GM19328 (cell line): ENCODE results near the gene PISD.
"Not testable (repeated sequence)": the region's sequence is repeated elsewhere in the genome, so short reads cannot be mapped to it uniquely, and the experiment has no call there.

Experiments used
- ATAC-seq: cut with Tn5 transposase; IDR thresholded peaks from one replicate; pipeline ENCODE4 v1.9.1; 2021; ENCODE audit warnings: mild to moderate bottlenecking, moderate library complexity; ENCODE audit not compliant: unreplicated experiment

PISD gene

DNA sequence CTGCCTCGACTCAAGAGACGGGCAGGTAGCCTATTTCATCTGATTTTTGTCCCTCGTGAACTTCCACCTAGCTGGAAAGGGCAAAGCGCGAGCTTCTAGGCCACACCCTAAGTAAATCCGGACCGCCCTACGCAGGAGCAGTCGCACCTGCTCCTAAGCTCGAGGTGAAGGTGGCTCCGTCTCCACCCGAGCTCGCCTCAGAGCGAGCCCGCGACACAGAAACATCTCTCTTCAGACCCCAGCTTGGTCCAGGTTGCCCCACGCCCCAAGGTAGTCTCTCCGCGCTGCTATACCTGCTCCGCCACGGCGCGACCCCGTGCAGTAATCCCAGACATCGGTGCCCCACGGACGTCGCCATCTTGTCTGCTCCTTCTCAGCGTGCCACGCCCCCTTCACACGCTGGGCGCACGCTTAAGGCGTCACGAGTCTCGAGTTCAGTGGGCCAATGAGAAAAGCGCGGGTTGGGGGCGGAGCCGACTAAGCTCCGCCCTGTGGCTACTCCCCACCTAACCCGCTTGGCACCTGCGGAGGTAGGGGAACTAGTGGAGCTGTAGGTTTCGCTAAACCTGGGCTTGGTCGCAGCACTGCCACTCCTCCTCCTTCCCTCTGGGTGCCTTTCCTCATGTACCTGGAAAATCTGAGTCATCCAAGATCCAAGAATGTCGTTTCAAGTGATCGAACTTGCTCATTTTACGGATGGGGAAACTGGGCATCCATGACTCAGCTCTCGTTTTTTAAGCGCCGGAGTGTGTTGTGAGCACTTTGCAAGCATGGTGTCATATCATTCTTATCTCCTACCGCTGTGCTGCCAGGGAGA lies at the start of gene PISD:
Gene PISD, minus strand, starts transcription at position 365 of the 817 bp plus-strand sequence. Its CDS starts 7 bp downstream, at position 358.
- ATAC-seq = peak; percentile 85

DNA sequence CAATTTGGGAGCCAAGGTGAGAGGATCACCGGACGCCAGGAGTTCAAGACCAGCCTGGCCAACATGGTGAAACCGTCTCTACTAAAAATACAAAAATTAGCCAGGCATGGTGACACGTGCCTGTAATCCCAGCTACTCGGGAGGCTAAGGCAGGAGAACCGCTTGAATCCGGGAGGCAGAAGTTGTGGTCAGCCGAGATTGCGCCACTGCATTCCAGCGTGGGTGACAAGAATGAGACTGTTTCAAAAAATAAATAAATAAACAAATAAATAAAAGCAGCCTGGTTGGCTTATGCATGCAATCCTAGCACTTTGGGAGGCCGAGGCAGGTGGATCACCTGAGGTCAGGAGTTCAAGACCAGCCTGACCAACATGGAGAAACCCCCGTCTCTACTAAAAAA lies 49.2 kb upstream of the PISD start:
- ATAC-seq = not testable (repeated sequence)

DNA sequence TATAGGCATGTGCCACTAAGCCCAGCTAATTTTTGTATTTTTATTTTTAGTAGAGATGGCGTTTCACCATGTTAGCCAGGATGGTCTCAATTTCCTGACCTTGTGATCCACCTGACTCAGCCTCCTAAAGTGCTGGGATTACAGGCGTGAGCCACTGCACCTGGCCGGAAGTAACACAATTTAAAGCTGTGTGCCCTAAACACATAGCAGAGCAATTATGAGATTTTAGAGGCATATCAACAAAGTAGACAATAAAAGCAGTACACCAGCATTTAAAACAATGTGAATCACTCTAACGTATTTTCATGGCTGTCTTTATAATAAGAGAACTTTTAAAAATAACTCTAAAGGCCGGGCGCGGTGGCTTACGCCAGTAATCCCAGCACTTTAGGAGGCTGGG lies 45.5 kb upstream of the PISD start:
- ATAC-seq = no peak

DNA sequence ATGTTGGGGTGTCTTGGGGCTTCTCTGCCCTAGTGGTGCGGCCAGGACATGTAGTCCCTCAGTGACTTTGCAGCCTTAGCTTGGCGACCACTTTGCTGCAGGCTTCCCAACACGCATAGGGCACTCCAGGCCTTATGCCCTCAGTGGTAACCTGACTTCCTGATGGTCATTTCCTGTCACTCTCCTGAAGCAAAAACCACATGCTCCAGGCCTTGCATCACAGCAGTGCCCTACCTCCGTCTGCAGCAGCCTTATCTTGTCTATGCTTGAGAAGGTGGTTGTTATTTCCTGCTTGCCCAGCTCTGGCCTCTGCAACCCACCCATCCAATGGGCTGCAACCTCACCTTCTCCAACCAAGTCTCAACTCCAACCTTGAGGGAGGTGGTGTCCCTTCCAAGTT lies 33.4 kb upstream of the PISD start:
- no peak for ATAC-seq

DNA sequence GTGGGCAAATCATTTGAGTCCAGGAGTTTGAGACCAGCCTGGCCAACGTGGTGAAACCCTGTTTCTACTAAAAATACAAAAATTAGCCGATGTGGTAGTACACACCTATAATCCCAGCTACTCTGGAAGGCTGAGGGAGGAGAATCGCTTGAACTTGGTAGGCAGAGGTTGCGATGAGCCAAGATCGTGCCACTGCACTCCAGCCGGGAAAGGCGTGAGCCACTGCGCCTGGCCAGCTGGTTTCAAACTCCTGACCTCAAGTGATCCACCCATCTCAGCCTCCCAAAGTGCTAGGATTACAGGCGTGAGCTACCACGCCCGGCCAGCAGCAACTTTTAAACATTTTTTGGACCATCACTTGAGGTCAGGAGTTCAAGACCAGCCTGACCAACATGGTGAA lies 32.0 kb upstream of the PISD start:
- not testable (repeated sequence) for ATAC-seq

DNA sequence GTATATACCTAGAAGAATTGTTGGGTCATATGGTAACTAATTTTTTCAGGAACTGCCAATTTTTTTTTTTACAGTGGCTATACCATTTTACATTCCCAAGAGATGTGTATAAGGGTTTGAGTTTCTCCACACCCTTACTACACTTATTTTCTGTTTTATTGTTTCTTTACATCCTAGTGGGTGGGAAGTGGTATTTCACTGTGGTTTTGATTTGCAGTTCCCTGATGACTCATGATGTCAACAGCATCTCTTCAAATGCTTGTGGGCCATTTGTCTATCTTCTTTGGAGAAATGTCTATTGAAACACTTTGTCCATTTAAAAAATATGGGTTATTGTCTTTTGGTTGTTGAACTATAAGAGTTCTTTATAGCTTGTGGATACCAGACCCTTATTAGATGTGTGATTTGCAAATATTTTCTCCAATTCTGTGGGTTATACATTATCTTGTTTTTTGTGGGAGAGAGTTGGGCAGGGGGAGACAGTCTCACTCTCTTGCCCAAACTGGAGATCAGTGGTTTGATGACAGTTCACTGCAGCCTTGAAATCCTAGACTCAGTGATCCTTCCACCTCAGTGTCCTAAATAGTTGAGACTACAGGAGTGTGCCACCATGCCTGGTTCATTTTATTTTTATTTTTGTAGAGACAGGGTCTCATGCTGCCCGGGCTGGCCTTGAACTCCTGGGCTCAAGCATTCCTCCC lies 30.3 kb upstream of the PISD start:
- ATAC-seq = no peak

DNA sequence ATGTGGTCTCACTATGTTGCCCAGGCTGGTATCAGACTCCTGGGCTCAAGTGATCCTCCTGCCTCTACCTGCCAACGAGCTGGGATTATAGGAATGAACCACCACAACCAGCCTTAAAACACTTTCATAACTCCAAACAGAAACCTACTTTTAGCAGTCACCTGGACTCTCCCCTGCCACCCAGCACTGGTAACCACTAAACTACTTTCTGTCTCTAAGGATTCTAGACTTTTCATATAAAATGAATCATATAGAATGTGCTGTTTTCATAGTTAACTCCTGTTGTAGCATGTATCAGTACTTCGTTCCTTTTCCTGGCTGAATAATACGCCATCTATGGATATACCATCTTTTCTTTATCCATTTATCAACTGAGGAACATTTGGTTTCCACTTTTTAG lies 29.4 kb upstream of the PISD start:
- no peak for ATAC-seq

DNA sequence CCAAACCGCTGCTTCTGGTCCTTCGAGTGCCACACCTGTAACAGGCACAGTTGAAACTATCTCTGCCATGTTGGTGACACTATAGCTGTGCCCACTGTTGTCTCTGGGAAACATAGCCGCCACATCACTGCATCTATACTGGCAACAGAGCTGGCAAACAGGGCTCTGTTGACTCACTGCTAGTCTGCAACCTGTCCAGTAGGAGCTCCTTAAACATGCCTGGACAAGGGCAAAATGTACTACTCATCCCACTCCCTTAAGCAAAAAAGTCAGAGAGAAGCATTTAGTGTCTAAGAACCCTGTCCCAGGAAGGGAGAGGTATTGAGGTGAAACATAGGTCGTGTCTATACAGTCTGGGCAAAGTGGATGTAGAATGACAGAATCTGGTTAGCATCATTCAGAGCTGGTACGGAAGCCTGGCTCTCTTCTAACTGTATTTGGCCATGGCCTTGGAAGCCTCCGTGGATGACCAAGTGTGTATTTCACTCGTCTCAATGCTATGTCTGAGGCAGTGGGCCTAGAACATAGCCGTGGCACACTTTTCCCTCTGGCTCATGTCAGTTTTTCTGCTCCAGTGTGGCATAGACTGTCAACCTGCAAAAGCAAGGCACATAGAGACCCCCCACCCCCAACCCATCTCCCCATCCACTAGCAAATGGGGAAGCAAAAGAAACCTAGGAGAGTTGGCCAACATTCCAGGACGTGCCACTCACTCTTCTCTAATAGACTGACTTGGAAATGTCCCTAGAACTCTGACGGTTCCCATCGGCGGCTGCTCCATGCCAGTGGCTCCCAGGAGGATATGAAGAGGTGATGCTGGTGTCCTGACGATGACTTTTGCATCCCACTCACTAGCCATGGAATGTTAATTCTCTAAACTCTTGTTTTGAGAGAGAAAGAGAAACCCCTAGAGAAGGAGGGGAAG lies 21.4 kb upstream of the PISD start:
- no peak for ATAC-seq

DNA sequence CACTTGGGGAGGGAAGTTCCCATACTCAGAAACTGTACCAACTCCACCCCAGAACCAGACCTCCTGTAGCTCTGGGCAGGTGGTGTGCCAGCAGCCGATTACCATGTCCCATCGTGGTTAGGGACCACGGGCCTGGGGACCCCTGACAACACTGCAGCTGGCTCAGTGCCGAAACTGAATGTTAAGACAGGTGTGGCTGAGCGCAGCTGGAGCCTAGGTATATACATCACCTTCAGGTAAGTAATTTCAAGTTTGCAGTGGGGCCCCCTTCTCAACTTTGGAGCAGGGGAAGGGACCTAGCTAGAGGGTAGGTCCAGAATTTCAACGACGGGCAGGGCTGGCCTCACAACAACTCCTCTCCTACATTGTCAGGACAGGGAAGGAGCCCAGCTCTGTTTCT lies 20.7 kb upstream of the PISD start:
- no peak for ATAC-seq

DNA sequence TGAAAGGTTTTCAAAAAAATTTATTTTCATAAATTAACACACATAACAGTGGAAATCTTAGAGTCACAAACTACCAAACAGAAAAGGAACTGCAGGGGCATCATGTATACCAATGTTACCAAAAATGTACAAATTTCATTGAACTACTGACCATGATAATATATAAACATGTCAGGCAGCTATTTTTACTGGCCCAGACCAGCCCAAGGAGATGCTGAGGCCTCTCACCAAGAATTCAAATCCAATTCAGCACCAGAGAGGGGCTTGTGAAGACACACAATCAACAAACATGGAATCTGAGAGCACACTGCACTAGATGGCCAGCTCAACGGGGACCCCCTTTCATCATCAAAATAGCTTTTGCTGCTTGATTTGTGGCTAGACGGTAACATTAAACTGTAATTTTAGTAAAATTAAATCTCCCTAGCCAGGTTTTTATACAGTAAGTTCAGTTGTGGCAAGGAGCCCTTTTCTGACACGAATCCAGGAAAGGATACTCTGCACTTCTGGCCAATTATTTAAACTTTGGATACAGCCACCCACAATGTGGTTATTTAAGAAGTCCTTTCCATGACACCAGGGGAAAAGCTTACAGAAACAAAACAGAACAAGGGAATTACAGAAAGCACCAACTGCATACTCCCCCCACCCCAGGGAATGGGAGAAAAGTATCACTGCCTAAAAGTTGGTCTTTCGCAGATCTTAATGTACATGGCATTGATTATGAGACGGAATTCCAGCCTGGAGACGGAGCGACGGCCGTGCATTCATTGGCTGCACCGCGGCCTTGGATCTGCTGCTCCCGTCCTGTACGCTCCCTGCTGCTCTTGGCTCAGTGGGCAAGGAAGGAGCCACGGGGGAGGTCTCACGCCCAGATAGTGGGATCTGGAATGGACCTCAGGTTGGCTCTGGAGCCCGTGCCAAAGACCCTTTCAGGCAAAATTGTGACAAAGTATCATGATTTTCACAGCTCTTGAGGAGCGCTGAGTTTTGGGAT lies 19.6 kb upstream of the PISD start:
- no peak for ATAC-seq

DNA sequence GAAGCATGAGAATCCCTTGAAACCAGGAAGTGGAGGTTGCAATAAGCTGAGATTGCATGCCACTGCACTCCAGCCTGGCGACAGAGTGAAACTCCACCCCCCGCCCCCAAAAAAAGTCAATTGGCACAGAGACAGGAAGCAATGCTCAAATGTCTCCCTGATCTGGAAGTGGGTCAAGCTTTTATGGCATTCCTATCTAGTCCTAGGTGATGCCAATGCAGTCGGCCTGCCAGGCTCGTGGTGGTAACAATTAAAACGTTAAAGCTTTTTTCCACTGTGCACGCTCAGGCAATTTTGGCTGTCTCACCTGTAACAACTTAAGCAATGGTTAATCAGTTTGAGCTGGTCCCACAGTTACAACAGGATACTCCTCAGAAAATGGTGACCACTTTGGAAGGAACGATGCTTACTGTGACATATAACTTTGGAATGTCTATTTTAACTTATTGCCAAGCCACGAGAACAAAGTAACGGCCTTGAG lies 18.9 kb upstream of the PISD start:
- no peak for ATAC-seq

DNA sequence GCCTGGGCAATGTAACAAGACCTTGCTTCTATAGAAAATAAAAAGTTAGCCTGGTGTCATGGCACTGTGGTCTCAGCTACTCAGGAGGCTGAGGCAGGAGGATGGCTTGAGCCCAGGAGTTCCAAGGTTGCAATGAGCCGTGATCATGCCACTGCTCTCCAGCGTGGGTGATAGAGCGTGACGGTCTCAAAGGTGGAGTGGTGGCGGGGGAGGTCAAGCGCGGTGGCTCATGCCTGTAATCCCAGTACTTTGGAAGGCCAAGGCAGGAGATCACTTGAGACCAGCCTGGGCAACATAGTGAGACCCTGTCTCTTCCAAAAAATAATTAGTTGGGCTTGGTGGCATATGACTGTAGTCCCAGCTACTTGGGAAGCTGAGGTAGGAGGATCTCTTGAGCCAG lies 16.7 kb upstream of the PISD start:
- no peak for ATAC-seq

DNA sequence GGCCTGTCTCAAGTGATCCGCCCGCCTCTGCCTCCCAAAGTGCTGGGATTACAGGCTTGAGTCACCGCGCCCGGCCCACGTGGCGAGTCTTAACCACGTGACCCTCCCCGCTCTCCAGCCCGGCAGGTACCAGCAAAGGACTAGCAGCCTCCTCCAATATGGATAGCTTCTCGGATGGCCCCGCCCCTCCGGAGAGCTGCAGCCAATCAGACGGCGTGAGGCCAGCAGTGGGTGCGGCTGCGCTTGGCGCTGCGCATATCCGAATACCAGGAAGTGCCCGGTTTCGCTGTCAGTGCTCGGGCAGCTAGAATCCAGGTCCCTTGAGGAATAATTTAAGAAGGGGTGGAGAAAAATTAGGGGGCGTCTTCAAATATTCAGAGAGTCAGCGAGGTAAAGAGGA lies 14.7 kb upstream of the PISD start:
- peak; percentile 82 for ATAC-seq

DNA sequence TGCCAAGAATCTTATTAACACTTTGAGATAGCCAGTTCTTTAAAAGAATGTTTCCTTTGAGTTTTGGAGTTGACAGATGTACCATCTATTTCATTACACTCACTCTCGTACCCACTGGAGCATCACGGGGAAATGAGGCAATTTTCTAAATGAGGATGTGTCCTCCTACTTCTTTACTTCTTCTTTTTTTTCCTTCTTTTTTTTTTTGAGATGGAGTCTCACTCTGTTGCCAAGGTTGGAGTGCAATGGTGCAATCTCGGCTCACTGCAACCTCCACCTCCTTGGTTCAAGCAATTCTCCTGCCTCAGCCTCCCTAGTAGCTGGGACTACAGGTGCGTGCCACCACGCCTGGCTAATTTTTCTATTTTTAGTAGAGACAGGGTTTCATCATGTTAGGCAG lies 12.2 kb upstream of the PISD start:
- not testable (repeated sequence) for ATAC-seq

DNA sequence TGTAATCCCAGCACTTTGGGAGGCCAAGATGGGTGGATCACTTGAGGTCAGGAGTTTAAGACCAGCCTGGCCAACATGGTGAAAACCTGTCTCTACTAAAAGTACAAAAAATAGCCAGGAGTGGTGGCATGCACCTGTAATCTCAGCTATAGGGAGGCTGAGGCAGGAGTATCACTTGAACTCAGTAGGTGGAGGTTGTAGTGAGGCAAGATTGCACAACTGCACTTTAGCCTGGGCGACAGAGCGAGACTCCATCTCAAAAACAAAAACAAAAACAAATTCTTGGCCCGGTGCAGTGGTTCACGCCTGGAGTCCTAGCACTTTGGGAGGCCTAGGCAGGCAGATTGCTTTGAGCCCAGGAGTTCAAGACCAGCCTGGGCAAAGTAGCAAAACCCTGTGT lies 6.8 kb upstream of the PISD start:
- ATAC-seq = not testable (repeated sequence)

DNA sequence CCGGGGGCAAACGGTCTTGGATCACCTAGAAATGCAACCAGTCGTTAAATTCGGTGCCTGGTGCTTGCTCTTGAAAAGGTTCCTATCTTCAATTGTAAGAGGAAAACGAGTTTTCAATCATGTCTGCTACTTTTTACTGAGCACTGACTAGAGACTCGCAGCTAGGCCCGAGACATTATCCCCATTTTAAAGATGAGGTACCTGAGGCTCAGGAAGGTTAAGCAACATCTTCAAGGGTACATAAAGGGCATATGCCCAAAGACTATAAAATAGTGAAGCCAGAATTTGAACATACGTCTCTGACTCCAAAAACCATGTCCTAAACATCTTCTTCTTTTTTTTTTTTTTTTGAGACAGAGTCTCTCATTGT lies 638 bp upstream of the PISD start:
- ATAC-seq = no peak

DNA sequence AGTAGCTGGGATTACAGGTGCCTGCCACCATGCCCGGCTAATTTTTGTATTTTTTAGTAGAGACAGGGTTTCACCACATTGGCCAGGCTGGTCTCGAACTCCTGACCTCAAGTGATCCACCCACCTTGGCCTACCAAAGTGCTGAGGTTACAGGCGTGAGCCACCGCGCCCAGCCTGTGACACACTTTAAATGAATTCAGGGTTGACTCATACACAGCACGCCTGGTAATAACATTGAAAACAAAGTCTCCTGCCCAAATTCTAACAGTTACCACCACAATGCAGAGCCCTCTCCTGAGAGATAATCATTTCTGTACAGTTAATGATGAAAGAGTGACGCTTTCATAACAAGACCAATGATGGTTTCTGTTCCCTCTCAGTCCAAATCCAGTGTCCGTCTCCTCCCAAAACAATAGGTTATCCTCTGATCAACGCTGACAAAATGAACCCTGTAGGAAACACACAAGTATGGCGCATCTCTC lies 1.1 kb downstream of the PISD start:
- ATAC-seq = not testable (repeated sequence)

DNA sequence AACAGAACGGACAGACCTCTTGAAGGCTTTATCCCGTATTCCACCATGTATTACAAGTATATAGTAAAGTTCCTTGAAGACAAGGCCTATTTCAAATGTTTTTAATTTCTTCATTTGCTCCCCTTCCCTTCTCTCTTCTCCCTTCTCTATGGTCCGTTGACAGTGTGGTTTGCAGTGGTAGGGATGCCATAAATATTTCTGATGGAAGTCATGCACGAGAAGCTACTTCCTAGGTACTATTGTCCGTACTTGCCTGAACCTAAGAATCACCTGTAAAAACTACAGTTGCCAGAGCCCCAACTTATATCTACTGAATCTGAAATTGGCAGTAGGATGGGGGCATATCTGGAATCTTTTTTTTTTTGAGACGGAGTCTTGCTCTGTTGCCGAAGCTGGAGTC lies 2.8 kb downstream of the PISD start:
- ATAC-seq = no peak

DNA sequence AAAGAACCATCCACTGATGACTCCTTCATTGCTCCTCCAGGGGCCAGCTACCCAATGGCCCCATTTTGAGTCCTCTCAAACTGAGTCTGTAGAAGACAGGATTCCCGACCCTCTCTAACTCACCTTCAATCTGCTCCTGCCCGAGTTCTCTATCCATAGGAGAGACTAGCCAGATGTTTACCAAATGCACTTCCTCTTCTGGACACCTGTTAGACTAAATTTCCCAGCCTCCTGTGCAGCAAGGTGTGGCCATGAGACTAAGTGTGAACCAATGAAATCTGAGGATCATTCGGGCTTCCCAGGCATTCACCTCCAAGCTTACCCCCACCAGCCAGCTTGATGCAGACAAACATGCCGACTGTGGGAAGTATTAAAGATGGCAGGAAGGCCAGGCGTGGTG lies 7.6 kb downstream of the PISD start:
- ATAC-seq = no peak

DNA sequence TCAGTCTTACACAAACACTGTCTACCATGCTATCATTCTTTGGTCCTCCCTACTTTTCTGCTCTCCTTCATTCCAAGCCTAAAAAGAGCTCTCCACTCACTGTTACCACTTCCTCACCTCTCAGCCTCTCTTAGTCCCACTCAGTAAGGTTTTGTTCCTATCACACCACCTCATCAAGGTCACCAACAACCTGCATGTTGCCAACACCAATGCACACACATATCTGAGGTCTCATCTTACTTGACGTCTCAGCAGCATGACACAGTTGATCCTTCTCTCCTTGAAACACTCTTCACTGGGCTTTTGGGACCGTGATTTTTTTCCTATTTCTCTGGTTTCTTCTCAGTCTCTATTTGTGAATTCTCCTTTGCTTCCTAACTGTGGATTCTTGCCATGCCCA lies 8.1 kb downstream of the PISD start:
- no peak for ATAC-seq
